ENCODE results near the gene ANLN.

The ANLN gene

GRCh38 chr7:36404639-36405408, 15.2 kb downstream of the ANLN start:
- no peak for TF ChIP-seq CTCF (IDR thresholded peaks at IDR 0.05; ENCODE audit: extremely low read depth, missing control alignments)

GRCh38 chr7:36405409-36405803, 15.7 kb downstream of the ANLN start:
- DNase-seq (ENCODE audit: low spot score), result no peak
- no peak for TF ChIP-seq CTCF (IDR thresholded peaks at IDR 0.05; ENCODE audit: extremely low read depth, missing control alignments)

More at GRCh38 chr7:36404639-36405408, 15.2 kb downstream of the ANLN start:
- no peak for DNase-seq (ENCODE audit: low spot score)

- no peak for DNase-seq (ENCODE audit: low spot score)
- no peak for TF ChIP-seq CTCF (IDR thresholded peaks at IDR 0.05; ENCODE audit: extremely low read depth, missing control alignments)
These were observed 16.5 kb downstream of the ANLN start for GRCh38 chr7:36406156-36406555.

- no peak for TF ChIP-seq CTCF (IDR thresholded peaks at IDR 0.05; ENCODE audit: extremely low read depth, missing control alignments)
- DNase-seq (ENCODE audit: low spot score), result no peak
These were observed 18.2 kb downstream of the ANLN start for GRCh38 chr7:36407636-36408550.

GRCh38 chr7:36408589-36408988, 18.9 kb downstream of the ANLN start:
- DNase-seq (ENCODE audit: low spot score), result no peak
- TF ChIP-seq CTCF (IDR thresholded peaks at IDR 0.05; ENCODE audit: extremely low read depth, missing control alignments), result no peak

- no peak for TF ChIP-seq CTCF (IDR thresholded peaks at IDR 0.05; ENCODE audit: extremely low read depth, missing control alignments)
- DNase-seq (ENCODE audit: low spot score), result no peak
These were observed 19.5 kb downstream of the ANLN start for GRCh38 chr7:36409180-36409579.

GRCh38 chr7:36415144-36415543, 25.5 kb downstream of the ANLN start:
- DNase-seq (ENCODE audit: low spot score), result no peak
- no peak for TF ChIP-seq CTCF (IDR thresholded peaks at IDR 0.05; ENCODE audit: extremely low read depth, missing control alignments)

Data from GM20000 (cell line).